ENCODE results near the gene AJAP1.

Gene AJAP1

DNA sequence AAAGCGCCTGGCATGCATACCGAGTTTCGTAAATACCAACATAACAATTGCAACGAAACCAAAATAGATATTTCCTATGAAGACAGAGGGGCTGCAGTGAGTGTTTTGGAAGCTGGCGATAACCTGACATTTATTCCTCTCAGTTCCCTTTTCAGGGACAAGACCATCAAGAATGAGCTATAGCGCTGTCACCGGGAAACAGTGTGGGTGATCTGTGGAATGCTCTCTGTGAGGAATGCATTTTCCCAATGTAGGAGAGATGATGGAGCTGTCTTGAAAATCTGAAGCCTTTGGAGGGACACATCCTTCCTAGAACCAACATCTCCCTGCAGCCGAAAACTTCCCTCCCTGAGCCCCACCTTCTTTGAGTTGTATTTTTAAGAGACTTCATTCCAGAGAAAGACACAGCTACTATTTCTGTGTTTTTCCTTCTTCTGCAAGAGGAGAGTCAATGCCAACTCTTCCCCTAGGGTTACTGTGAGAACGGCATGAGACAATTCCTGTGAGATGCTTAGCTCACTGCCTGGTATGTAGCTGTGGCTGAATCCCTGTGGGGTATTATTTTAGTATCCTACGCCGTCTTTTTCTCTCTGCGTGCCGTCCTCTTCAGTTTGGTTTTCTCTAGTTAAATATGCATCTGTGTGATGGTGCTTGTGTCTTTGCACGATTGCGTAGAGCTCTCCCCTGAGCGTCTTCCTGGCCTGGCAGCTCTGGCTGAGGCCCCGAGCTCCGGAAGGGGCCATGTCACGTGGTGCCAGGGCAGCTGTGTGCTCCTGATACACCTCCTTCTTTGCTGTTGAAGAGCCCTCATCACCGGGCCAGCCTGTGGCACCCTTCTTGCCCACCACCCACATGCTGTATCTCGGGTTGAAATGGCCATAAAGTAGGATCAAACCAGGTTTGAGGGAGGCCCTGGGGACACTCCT lies 45.2 kb downstream of the AJAP1 start:
- H2AFZ ChIP-seq (ENCODE audit: low read depth, low read length), result no peak overlapping the region
- H3K27ac ChIP-seq (ENCODE audit: low read length), result no peak overlapping the region
- no peaks in the 10 kb centered on the region for H3K4me1 ChIP-seq (ENCODE audit: low read length)
- no peak for TF ChIP-seq EZH2phosphoT487 (IDR thresholded peaks at IDR 0.05; ENCODE audit: low read depth)
- no peak for TF ChIP-seq CTCF (IDR thresholded peaks at IDR 0.05; ENCODE audit: low read depth, low read length)
- no peak overlapping the region for H3K4me2 ChIP-seq (ENCODE audit: low read length)
- no peaks in the 10 kb centered on the region for H3K36me3 ChIP-seq (replicated peaks; ENCODE audit: low read depth, low read length)
- H3K79me2 ChIP-seq (ENCODE audit: low read length), result no peaks in the 10 kb centered on the region
- H3K4me3 ChIP-seq (ENCODE audit: low read length), result no peak overlapping the region
- no peak overlapping the region for H3K9ac ChIP-seq (ENCODE audit: low read length)
- H3K27me3 ChIP-seq (ENCODE audit: low read depth, low read length), result no peaks in the 10 kb centered on the region
- H4K20me1 ChIP-seq (ENCODE audit: insufficient read depth, low read length), result no peaks in the 10 kb centered on the region
- H3K9me3 ChIP-seq (ENCODE audit: insufficient read depth, low read length), result no peaks in the 10 kb centered on the region

- Histone ChIP-seq H3K27me3 (ENCODE audit: low read depth, low read length) (no peaks in the 10 kb centered on the region), H3K9me3 (ENCODE audit: insufficient read depth, low read length) (no peaks in the 10 kb centered on the region), H3K4me2 (ENCODE audit: low read length) (no peak overlapping the region), H3K36me3 (replicated peaks; ENCODE audit: low read depth, low read length) (no peaks in the 10 kb centered on the region), H3K9ac (ENCODE audit: low read length) (no peak overlapping the region), H3K27ac (ENCODE audit: low read length) (no peak overlapping the region), H3K4me3 (ENCODE audit: low read length) (no peak overlapping the region), H4K20me1 (ENCODE audit: insufficient read depth, low read length) (no peaks in the 10 kb centered on the region), H3K4me1 (ENCODE audit: low read length) (peaks cover 5% of the 10 kb centered on the region; the same call in 1 of the 2 replicates), H2AFZ (ENCODE audit: low read depth, low read length) (no peak overlapping the region), H3K79me2 (ENCODE audit: low read length) (no peaks in the 10 kb centered on the region)
- no peak for TF ChIP-seq CTCF (IDR thresholded peaks at IDR 0.05; ENCODE audit: low read depth, low read length)
- TF ChIP-seq EZH2phosphoT487 (IDR thresholded peaks at IDR 0.05; ENCODE audit: low read depth), result no peak
These were observed 46.4 kb downstream of the AJAP1 start for GRCh38 chr1:4700801-4701200.

DNA sequence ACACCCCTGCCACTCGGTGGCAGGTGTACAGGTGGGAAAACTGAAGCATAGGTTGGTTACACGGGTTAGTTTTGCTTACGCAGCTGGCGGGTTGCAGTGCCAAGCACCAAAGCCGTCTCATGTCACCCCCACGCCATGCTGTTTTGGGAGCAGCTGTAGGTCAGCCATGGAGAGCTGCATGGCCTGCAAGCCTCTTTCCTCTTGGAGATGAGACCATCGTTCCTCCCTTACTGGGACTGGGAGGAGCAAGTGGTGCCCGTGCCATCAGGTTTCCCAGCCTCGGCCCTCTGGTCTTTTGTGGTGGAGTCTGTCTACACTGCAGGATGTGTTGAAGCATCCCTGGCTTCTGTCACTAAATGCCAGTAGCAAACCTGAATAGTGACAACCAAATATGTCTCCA lies 46.9 kb downstream of the AJAP1 start:
- Histone ChIP-seq H2AFZ (ENCODE audit: low read depth, low read length) (no peak overlapping the region), H3K27ac (ENCODE audit: low read length) (no peak overlapping the region), H3K9me3 (ENCODE audit: insufficient read depth, low read length) (no peaks in the 10 kb centered on the region), H3K4me2 (ENCODE audit: low read length) (no peak overlapping the region), H3K4me1 (ENCODE audit: low read length) (peaks cover 5% of the 10 kb centered on the region; the same call in 1 of the 2 replicates), H3K79me2 (ENCODE audit: low read length) (no peaks in the 10 kb centered on the region), H4K20me1 (ENCODE audit: insufficient read depth, low read length) (no peaks in the 10 kb centered on the region), H3K9ac (ENCODE audit: low read length) (no peak overlapping the region), H3K36me3 (replicated peaks; ENCODE audit: low read depth, low read length) (no peaks in the 10 kb centered on the region), H3K4me3 (ENCODE audit: low read length) (no peak overlapping the region), H3K27me3 (ENCODE audit: low read depth, low read length) (no peaks in the 10 kb centered on the region)
- TF ChIP-seq EZH2phosphoT487 (IDR thresholded peaks at IDR 0.05; ENCODE audit: low read depth), result no peak
- TF ChIP-seq CTCF (IDR thresholded peaks at IDR 0.05; ENCODE audit: low read depth, low read length), result no peak

DNA sequence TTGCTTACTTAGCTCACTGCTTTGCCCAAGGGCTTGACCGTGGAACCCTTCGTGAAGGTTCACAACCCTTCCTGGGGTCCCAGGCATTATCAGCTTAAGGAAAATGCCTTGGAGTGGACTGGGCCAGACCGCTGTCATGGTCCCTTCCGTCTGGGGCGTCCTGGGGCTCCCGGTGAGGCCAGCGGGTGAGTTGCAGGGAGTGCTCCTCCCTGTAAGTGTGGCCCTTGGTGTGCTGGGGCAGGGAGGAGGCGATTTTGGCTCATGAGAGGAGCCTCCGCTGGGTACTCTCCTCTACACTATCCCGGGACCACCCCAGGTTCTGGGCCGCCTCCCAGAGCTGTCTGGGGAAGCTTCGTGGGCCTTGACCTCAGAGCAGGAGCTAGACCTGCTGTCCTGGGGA lies 48.1 kb downstream of the AJAP1 start:
- no peaks in the 10 kb centered on the region for H3K36me3 ChIP-seq (replicated peaks; ENCODE audit: low read depth, low read length)
- H3K9ac ChIP-seq (ENCODE audit: low read length), result no peak overlapping the region
- H2AFZ ChIP-seq (ENCODE audit: low read depth, low read length), result no peak overlapping the region
- TF ChIP-seq CTCF (IDR thresholded peaks at IDR 0.05; ENCODE audit: low read depth, low read length) (no peak), EZH2phosphoT487 (IDR thresholded peaks at IDR 0.05; ENCODE audit: low read depth) (no peak)
- no peak overlapping the region for H3K4me3 ChIP-seq (ENCODE audit: low read length)
- no peak overlapping the region for H3K4me2 ChIP-seq (ENCODE audit: low read length)
- H4K20me1 ChIP-seq (ENCODE audit: insufficient read depth, low read length), result no peaks in the 10 kb centered on the region
- H3K79me2 ChIP-seq (ENCODE audit: low read length), result no peaks in the 10 kb centered on the region
- peaks cover 5% of the 10 kb centered on the region; the same call in 1 of the 2 replicates for H3K4me1 ChIP-seq (ENCODE audit: low read length)
- no peaks in the 10 kb centered on the region for H3K9me3 ChIP-seq (ENCODE audit: insufficient read depth, low read length)
- H3K27ac ChIP-seq (ENCODE audit: low read length), result no peak overlapping the region
- H3K27me3 ChIP-seq (ENCODE audit: low read depth, low read length), result no peaks in the 10 kb centered on the region

Data from OCI-LY3 (cell line).